ENCODE data around the gene SLC39A7. TPM values are rescaled to one million over a fixed set of nuclear protein-coding genes. Genes with fewer than 3 reads are reported as not detected.
A peak's percentile ranks its signal among the peaks of the same experiment; 100 is the strongest.

The SLC39A7 gene
- total and polyA plus RNA-seq, 2 of the 13 experiments (the other 11 are each of a cell fraction or from before 2014, with no cell fraction given), result 142 to 229 TPM

- intact Hi-C loops (cut with micrococcal nuclease; ENCODE audit: unreplicated experiment), result no loop called here
- DNase-seq (ENCODE audit: low spot score) (no peak), FAIRE-seq (no peak), ATAC-seq (no peak)
- peak overlapping the region; percentile 17; the same call in 1 of the 2 replicates for H3K9ac ChIP-seq (ENCODE audit: insufficient read depth, low read depth, low read length)
- H3K79me2 ChIP-seq (ENCODE audit: insufficient read depth, low read length), result peaks cover 47% of the 10 kb centered on the region
- no peaks in the 10 kb centered on the region for H3K9me3 ChIP-seq (ENCODE audit: low read length)
- H2AFZ ChIP-seq (ENCODE audit: low read length), result no peak overlapping the region
- POLR2A ChIA-PET, result interaction anchor here (0.7 to 2.2 kb wide), 3 partner anchors 46 to 94 kb away, joined by 3 to 16 read pairs (median 4); no protein-coding TSS in a partner anchor
- peaks cover 63% of the 10 kb centered on the region for H3K4me1 ChIP-seq (ENCODE audit: insufficient read depth, low read length)
- peak overlapping the region; percentile 75 for H3K27ac ChIP-seq (ENCODE audit: extremely low read length, insufficient read depth, low read length)
- H3K27me3 ChIP-seq (ENCODE audit: control insufficient read depth in 1 of 2, insufficient read depth in 2 of 2, low read length in 2 of 2), result peaks cover 0 to 4% of the 10 kb centered on the region in 2 experiments; a peak in 1 of 5 replicates
- peaks cover 13% of the 10 kb centered on the region; the same call in 1 of the 2 replicates for H4K20me1 ChIP-seq (ENCODE audit: insufficient read depth, low read length)
- TF ChIP-seq ARID3A (IDR thresholded peaks at IDR 0.05; ENCODE audit: low read depth, low read length) (no peak), CAMTA2 (CRISPR knock-in tag; IDR thresholded peaks at IDR 0.05; ENCODE audit: borderline replicate concordance) (0 out of 2 replicates have a peak, but pooled peaks have one; percentile 8), KDM5B (CRISPR knock-in tag; IDR thresholded peaks at IDR 0.05; ENCODE audit: borderline replicate concordance) (0 out of 2 replicates have a peak, but pooled peaks have one; percentile 2), CHD4 (IDR thresholded peaks at IDR 0.05; ENCODE audit: borderline replicate concordance, low read length) (0 out of 2 replicates have a peak, but pooled peaks have one; percentile 2), AGO2 (optimal IDR thresholded peaks at IDR 0.05; ENCODE audit: low read depth, low read length) (peak; percentile 52), RBM22 (optimal IDR thresholded peaks at IDR 0.05; ENCODE audit: low read length) (peak; percentile 48), ZNF17 (CRISPR knock-in tag; IDR thresholded peaks at IDR 0.05) (no peak)
- WGBS (ENCODE audit: low lambda C conversion rate), result 95% methylated on average over 7 of the region's 7 CpGs
- peaks cover 10 to 24% of the 10 kb centered on the region in 2 experiments for H3K36me3 ChIP-seq (replicated peaks in 1 of 2; ENCODE audit: control insufficient read depth in 1 of 2, insufficient read depth in 2 of 2, low read length in 2 of 2)
- BruUV-seq (replicated peaks), result no TSS peak
- in situ Hi-C loops (cut with HindIII; ENCODE audit: extremely low pct_ligation_motif_present, low pct_unique_long_range_greater_than_20kb), result loop anchor here (5.0 to 10.0 kb wide), 3 partner anchors 44 to 211 kb away; partner anchors contain the start of genes CUTA, PHF1 and RGL2
- CTCF ChIA-PET (ENCODE audit: low intra/inter-chr PET ratio, low total read pairs), result no interaction called here
- peak overlapping the region in 1 of 3 experiments; percentile 80; a peak in 3 of 6 replicates for H3K4me3 ChIP-seq (replicated peaks in 1 of 3; ENCODE audit: insufficient read depth in 1 of 3, low read depth in 2 of 3, low read length in 3 of 3)
- H3K4me2 ChIP-seq (ENCODE audit: low read depth, low read length), result peak overlapping the region; percentile 99
Measured at GRCh38 chr6:33203443-33204164, 2.9 kb downstream of the SLC39A7 start.
